ENCODE measurements around the gene GRAMD4. TPM values are rescaled to one million over a fixed set of nuclear protein-coding genes. Genes with fewer than 3 reads are reported as not detected.

The GRAMD4 gene
- polyA plus RNA-seq, 4 donors: 30.5 to 64.9 (median 40.9) TPM

GRCh38 chr22:46625113-46625842 is 5.1 kb downstream of the GRAMD4 start:
- H3K36me3 ChIP-seq (ENCODE audit: control insufficient read depth in 3 of 3, insufficient read depth in 2 of 3, low read depth in 1 of 3, low read length in 3 of 3): peaks cover 0 to 71% (median 7%) of the 10 kb centered on the region in 3 donors
- H3K9me3 ChIP-seq (ENCODE audit: control insufficient read depth in 2 of 2, insufficient read depth in 1 of 2, low read depth in 1 of 2, low read length in 1 of 2): no peaks in the 10 kb centered on the region
- no peaks in the 10 kb centered on the region for H3K27me3 ChIP-seq (ENCODE audit: control insufficient read depth in 3 of 3, insufficient read depth in 3 of 3, low read length in 3 of 3)
- 89 to 94% (median 93%) methylated on average over 20 of the region's 20 CpGs for WGBS, 3 donors
- FAIRE-seq (no peak), DNase-seq (no peak)
- H3K4me3 ChIP-seq (ENCODE audit: low read depth in 1 of 3, low read length in 3 of 3): no peak overlapping the region
- no peak overlapping the region for H3K27ac ChIP-seq (ENCODE audit: low read depth in 1 of 3, low read length in 2 of 3)
- no peaks in the 10 kb centered on the region for H3K4me1 ChIP-seq (ENCODE audit: control insufficient read depth in 3 of 3, insufficient read depth in 2 of 3, low read depth in 1 of 3, low read length in 2 of 3)

GRCh38 chr22:46625843-46626349 is 5.7 kb downstream of the GRAMD4 start:
- peaks cover 0 to 73% (median 7%) of the 10 kb centered on the region in 3 donors for H3K36me3 ChIP-seq (ENCODE audit: control insufficient read depth in 3 of 3, insufficient read depth in 2 of 3, low read depth in 1 of 3, low read length in 3 of 3)
- H3K4me3 ChIP-seq (ENCODE audit: low read depth in 1 of 3, low read length in 3 of 3): no peak overlapping the region
- FAIRE-seq: no peak
- H3K27me3 ChIP-seq (ENCODE audit: control insufficient read depth in 3 of 3, insufficient read depth in 3 of 3, low read length in 3 of 3): no peaks in the 10 kb centered on the region
- WGBS, 3 donors: 93 to 94% (median 93%) methylated on average over 21 of the region's 21 CpGs
- H3K4me1 ChIP-seq (ENCODE audit: control insufficient read depth in 3 of 3, insufficient read depth in 2 of 3, low read depth in 1 of 3, low read length in 2 of 3): no peaks in the 10 kb centered on the region
- DNase-seq: no peak
- H3K9me3 ChIP-seq (ENCODE audit: control insufficient read depth in 2 of 2, insufficient read depth in 1 of 2, low read depth in 1 of 2, low read length in 1 of 2): no peaks in the 10 kb centered on the region
- H3K27ac ChIP-seq (ENCODE audit: low read depth in 1 of 3, low read length in 2 of 3): no peak overlapping the region

GRCh38 chr22:46626356-46626755 is 6.2 kb downstream of the GRAMD4 start:
- Histone ChIP-seq H3K9me3 (ENCODE audit: control insufficient read depth in 2 of 2, insufficient read depth in 1 of 2, low read depth in 1 of 2, low read length in 1 of 2) (no peaks in the 10 kb centered on the region), H3K27me3 (ENCODE audit: control insufficient read depth in 3 of 3, insufficient read depth in 3 of 3, low read length in 3 of 3) (no peaks in the 10 kb centered on the region), H3K4me3 (ENCODE audit: low read depth in 1 of 3, low read length in 3 of 3) (no peak overlapping the region), H3K36me3 (ENCODE audit: control insufficient read depth in 3 of 3, insufficient read depth in 2 of 3, low read depth in 1 of 3, low read length in 3 of 3) (peaks cover 0 to 74% (median 7%) of the 10 kb centered on the region in 3 donors), H3K27ac (ENCODE audit: low read depth in 1 of 3, low read length in 2 of 3) (no peak overlapping the region), H3K4me1 (ENCODE audit: control insufficient read depth in 3 of 3, insufficient read depth in 2 of 3, low read depth in 1 of 3, low read length in 2 of 3) (no peaks in the 10 kb centered on the region)
- 91 to 96% (median 95%) methylated on average over 23 of the region's 23 CpGs for WGBS, 3 donors
- DNase-seq: no peak
- no peak for FAIRE-seq

GRCh38 chr22:46626911-46627805 is 7.0 kb downstream of the GRAMD4 start:
- DNase-seq: no peak
- FAIRE-seq: no peak
- H3K4me1 ChIP-seq (ENCODE audit: control insufficient read depth in 3 of 3, insufficient read depth in 2 of 3, low read depth in 1 of 3, low read length in 2 of 3): no peaks in the 10 kb centered on the region
- H3K27me3 ChIP-seq (ENCODE audit: control insufficient read depth in 3 of 3, insufficient read depth in 3 of 3, low read length in 3 of 3): no peaks in the 10 kb centered on the region
- H3K27ac ChIP-seq (ENCODE audit: low read depth in 1 of 3, low read length in 2 of 3): no peak overlapping the region
- 89 to 95% (median 92%) methylated on average over 39 of the region's 39 CpGs for WGBS, 3 donors
- no peaks in the 10 kb centered on the region for H3K9me3 ChIP-seq (ENCODE audit: control insufficient read depth in 2 of 2, insufficient read depth in 1 of 2, low read depth in 1 of 2, low read length in 1 of 2)
- H3K36me3 ChIP-seq (ENCODE audit: control insufficient read depth in 3 of 3, insufficient read depth in 2 of 3, low read depth in 1 of 3, low read length in 3 of 3): peaks cover 0 to 72% (median 7%) of the 10 kb centered on the region in 3 donors
- no peak overlapping the region for H3K4me3 ChIP-seq (ENCODE audit: low read depth in 1 of 3, low read length in 3 of 3)

GRCh38 chr22:46627806-46628482 is 7.8 kb downstream of the GRAMD4 start:
- H3K4me1 ChIP-seq (ENCODE audit: control insufficient read depth in 3 of 3, insufficient read depth in 2 of 3, low read depth in 1 of 3, low read length in 2 of 3): no peaks in the 10 kb centered on the region
- FAIRE-seq: no peak
- no peaks in the 10 kb centered on the region for H3K9me3 ChIP-seq (ENCODE audit: control insufficient read depth in 2 of 2, insufficient read depth in 1 of 2, low read depth in 1 of 2, low read length in 1 of 2)
- no peak for DNase-seq
- H3K4me3 ChIP-seq (ENCODE audit: low read depth in 1 of 3, low read length in 3 of 3): no peak overlapping the region
- 94 to 97% (median 96%) methylated on average over 31 of the region's 31 CpGs for WGBS, 3 donors
- H3K27ac ChIP-seq (ENCODE audit: low read depth in 1 of 3, low read length in 2 of 3): no peak overlapping the region
- peaks cover 0 to 77% (median 7%) of the 10 kb centered on the region in 3 donors for H3K36me3 ChIP-seq (ENCODE audit: control insufficient read depth in 3 of 3, insufficient read depth in 2 of 3, low read depth in 1 of 3, low read length in 3 of 3)
- no peaks in the 10 kb centered on the region for H3K27me3 ChIP-seq (ENCODE audit: control insufficient read depth in 3 of 3, insufficient read depth in 3 of 3, low read length in 3 of 3)

GRCh38 chr22:46628756-46629155 is 8.6 kb downstream of the GRAMD4 start:
- WGBS, 3 donors: 94 to 98% (median 95%) methylated on average over 9 to 12 of the region's 12 CpGs
- H3K4me1 ChIP-seq (ENCODE audit: control insufficient read depth in 3 of 3, insufficient read depth in 2 of 3, low read depth in 1 of 3, low read length in 2 of 3): peaks cover 0 to 3% (median 0%) of the 10 kb centered on the region in 3 donors
- DNase-seq: no peak

GRCh38 chr22:46629291-46629690 is 9.1 kb downstream of the GRAMD4 start:
- Histone ChIP-seq H3K4me1 (ENCODE audit: control insufficient read depth in 3 of 3, insufficient read depth in 2 of 3, low read depth in 1 of 3, low read length in 2 of 3) (peaks cover 0 to 8% (median 0%) of the 10 kb centered on the region in 3 donors), H3K27ac (ENCODE audit: low read depth in 1 of 3, low read length in 2 of 3) (no peak overlapping the region), H3K4me3 (ENCODE audit: low read depth in 1 of 3, low read length in 3 of 3) (no peak overlapping the region), H3K36me3 (ENCODE audit: control insufficient read depth in 3 of 3, insufficient read depth in 2 of 3, low read depth in 1 of 3, low read length in 3 of 3) (peaks cover 0 to 86% (median 7%) of the 10 kb centered on the region in 3 donors), H3K27me3 (ENCODE audit: control insufficient read depth in 3 of 3, insufficient read depth in 3 of 3, low read length in 3 of 3) (no peaks in the 10 kb centered on the region), H3K9me3 (ENCODE audit: control insufficient read depth in 2 of 2, insufficient read depth in 1 of 2, low read depth in 1 of 2, low read length in 1 of 2) (no peaks in the 10 kb centered on the region)
- DNase-seq (no peak), FAIRE-seq (no peak)
- 87 to 94% (median 91%) methylated on average over 16 of the region's 16 CpGs for whole genome bisulfite sequencing, 3 donors

More at GRCh38 chr22:46628756-46629155, 8.6 kb downstream of the GRAMD4 start:
- FAIRE-seq: no peak
- Histone ChIP-seq H3K36me3 (ENCODE audit: control insufficient read depth in 3 of 3, insufficient read depth in 2 of 3, low read depth in 1 of 3, low read length in 3 of 3) (peaks cover 0 to 83% (median 7%) of the 10 kb centered on the region in 3 donors), H3K4me3 (ENCODE audit: low read depth in 1 of 3, low read length in 3 of 3) (no peak overlapping the region), H3K27me3 (ENCODE audit: control insufficient read depth in 3 of 3, insufficient read depth in 3 of 3, low read length in 3 of 3) (no peaks in the 10 kb centered on the region), H3K9me3 (ENCODE audit: control insufficient read depth in 2 of 2, insufficient read depth in 1 of 2, low read depth in 1 of 2, low read length in 1 of 2) (no peaks in the 10 kb centered on the region), H3K27ac (ENCODE audit: low read depth in 1 of 3, low read length in 2 of 3) (no peak overlapping the region)

GRCh38 chr22:46631113-46631512 is 10.9 kb downstream of the GRAMD4 start:
- Histone ChIP-seq H3K4me3 (ENCODE audit: low read depth in 1 of 3, low read length in 3 of 3) (no peak overlapping the region), H3K4me1 (ENCODE audit: control insufficient read depth in 3 of 3, insufficient read depth in 2 of 3, low read depth in 1 of 3, low read length in 2 of 3) (peaks cover 0 to 13% (median 0%) of the 10 kb centered on the region in 3 donors), H3K27me3 (ENCODE audit: control insufficient read depth in 3 of 3, insufficient read depth in 3 of 3, low read length in 3 of 3) (no peaks in the 10 kb centered on the region), H3K27ac (ENCODE audit: low read depth in 1 of 3, low read length in 2 of 3) (no peak overlapping the region), H3K36me3 (ENCODE audit: control insufficient read depth in 3 of 3, insufficient read depth in 2 of 3, low read depth in 1 of 3, low read length in 3 of 3) (peaks cover 0 to 78% (median 7%) of the 10 kb centered on the region in 3 donors), H3K9me3 (ENCODE audit: control insufficient read depth in 2 of 2, insufficient read depth in 1 of 2, low read depth in 1 of 2, low read length in 1 of 2) (no peaks in the 10 kb centered on the region)
- DNase-seq (no peak), FAIRE-seq (no peak)
- WGBS, 3 donors: 89 to 93% (median 93%) methylated on average over 11 to 13 of the region's 13 CpGs

All from small intestine (tissue), 7 donors.